Neural progenitor cell (in vitro differentiated cells): ENCODE results near the gene PTK6.

ENCODE experiments used
- EZH2 ChIP-seq: fragments of 200-600 bp; sonication (generic); IDR thresholded peaks from 2 replicates; pipeline ENCODE4 v1.6.1; 2017; ENCODE audit warnings: antibody characterized with exemption, mild to moderate bottlenecking, moderate library complexity
- EZH2phosphoT487 ChIP-seq: fragments of 200-600 bp; sonication (generic); IDR thresholded peaks from 2 replicates; pipeline ENCODE4 v1.6.1; 2017; ENCODE audit warnings: antibody characterized with exemption
- TF ChIP-seq, protein P1 (sequence below): fragments of 200-600 bp; sonication (generic); IDR thresholded peaks from 2 replicates; pipeline ENCODE4 v1.5.1; 2017; ENCODE audit warnings: antibody characterized with exemption, mild to moderate bottlenecking

DNA sequence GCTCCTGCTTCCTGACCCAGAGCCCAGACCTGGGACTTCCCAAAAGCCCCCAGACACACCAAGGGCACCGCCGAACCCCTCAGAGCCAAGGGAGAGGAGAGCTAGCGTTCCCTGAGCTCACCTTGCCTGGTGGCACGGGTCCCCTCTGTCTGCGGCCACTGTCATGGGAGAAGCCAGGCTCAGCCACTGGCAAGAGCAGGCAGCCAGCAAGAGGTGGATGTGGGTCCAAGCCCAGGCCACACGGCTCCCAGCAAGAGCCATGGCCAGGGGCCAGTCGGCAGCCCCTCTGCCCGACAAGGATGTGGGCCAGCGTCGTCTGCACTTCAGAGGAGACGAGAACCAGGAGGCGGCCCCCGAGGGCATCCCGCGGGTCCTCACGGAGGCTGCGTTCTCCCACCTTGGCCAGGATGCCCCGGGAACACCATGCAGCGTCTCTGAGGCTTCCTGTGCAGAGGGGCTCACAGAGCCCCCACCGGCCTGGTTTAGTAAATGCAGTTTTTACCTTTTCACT is 18.8 kb downstream of the PTK6 start:
- TF ChIP-seq, protein P1, sequence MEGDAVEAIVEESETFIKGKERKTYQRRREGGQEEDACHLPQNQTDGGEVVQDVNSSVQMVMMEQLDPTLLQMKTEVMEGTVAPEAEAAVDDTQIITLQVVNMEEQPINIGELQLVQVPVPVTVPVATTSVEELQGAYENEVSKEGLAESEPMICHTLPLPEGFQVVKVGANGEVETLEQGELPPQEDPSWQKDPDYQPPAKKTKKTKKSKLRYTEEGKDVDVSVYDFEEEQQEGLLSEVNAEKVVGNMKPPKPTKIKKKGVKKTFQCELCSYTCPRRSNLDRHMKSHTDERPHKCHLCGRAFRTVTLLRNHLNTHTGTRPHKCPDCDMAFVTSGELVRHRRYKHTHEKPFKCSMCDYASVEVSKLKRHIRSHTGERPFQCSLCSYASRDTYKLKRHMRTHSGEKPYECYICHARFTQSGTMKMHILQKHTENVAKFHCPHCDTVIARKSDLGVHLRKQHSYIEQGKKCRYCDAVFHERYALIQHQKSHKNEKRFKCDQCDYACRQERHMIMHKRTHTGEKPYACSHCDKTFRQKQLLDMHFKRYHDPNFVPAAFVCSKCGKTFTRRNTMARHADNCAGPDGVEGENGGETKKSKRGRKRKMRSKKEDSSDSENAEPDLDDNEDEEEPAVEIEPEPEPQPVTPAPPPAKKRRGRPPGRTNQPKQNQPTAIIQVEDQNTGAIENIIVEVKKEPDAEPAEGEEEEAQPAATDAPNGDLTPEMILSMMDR: no peak
- TF ChIP-seq EZH2 (no peak), EZH2phosphoT487 (no peak)
